Liver (tissue), 9 donors: Measurements from ENCODE around the gene ACYP2. TPM values are rescaled to one million over a fixed set of nuclear protein-coding genes. Genes with fewer than 3 reads are reported as not detected.
A peak's percentile ranks its signal among the peaks of the same experiment; 100 is the strongest.

Experiments
- DNase-seq: peaks from one replicate; pipeline ENCODE4 v3.0.0-alpha.2; 2017; ENCODE audit warnings: low spot score
- H3K27ac ChIP-seq, 2 donors: one replicate each; pipeline ENCODE4 v1.7.0; 2013; ENCODE audit warnings: inconsistent platforms in 2 of 2, low read length in 2 of 2, control low read depth in 1 of 2, low read depth in 1 of 2, mild to moderate bottlenecking in 1 of 2
- H3K27me3 ChIP-seq, 4 donors: one replicate each; pipeline versions ENCODE4 v1.6.1 to v1.7.0; 2013; ENCODE audit warnings: low read length in 3 of 4, inconsistent platforms in 1 of 4, mild to moderate bottlenecking in 1 of 4, moderate library complexity in 1 of 4; ENCODE audit not compliant: control insufficient read depth in 4 of 4, insufficient read depth in 4 of 4
- H3K36me3 ChIP-seq, 4 donors: one replicate each; pipeline versions ENCODE4 v1.6.1 to v1.7.0; 2013; ENCODE audit warnings: low read length in 3 of 4, mild to moderate bottlenecking in 3 of 4, low read depth in 1 of 4, moderate library complexity in 1 of 4; ENCODE audit not compliant: control insufficient read depth in 4 of 4, insufficient read depth in 3 of 4
- H3K4me1 ChIP-seq, 4 donors: one replicate each; pipeline versions ENCODE4 v1.6.1 to v1.7.0; 2013; ENCODE audit warnings: low read length in 3 of 4, mild to moderate bottlenecking in 3 of 4, moderate library complexity in 1 of 4; ENCODE audit not compliant: control insufficient read depth in 4 of 4, insufficient read depth in 4 of 4
- H3K4me3 ChIP-seq, 3 donors: one replicate each; pipeline versions ENCODE4 v1.6.1 to v1.7.0; 2013; ENCODE audit warnings: low read length in 3 of 3, control low read depth in 1 of 3, low read depth in 1 of 3, mild to moderate bottlenecking in 1 of 3
- H3K9ac ChIP-seq, 2 donors: one replicate each; pipeline ENCODE4 v1.7.0; 2013; ENCODE audit warnings: low read length in 2 of 2, mild to moderate bottlenecking in 2 of 2, moderate library complexity in 2 of 2, control low read depth in 1 of 2, low read depth in 1 of 2
- H3K9me3 ChIP-seq, 4 donors: one replicate each; pipeline versions ENCODE4 v1.6.1 to v1.7.0; 2013; ENCODE audit warnings: low read length in 3 of 4; ENCODE audit not compliant: control insufficient read depth in 4 of 4
- EGR1 ChIP-seq, 2 donors: IDR thresholded peaks; 2 replicates each; pipeline ENCODE4 v1.6.1; 2016 to 2018; ENCODE audit warnings: antibody characterized with exemption in 2 of 2, low read depth in 2 of 2
- FOXA1 ChIP-seq: IDR thresholded peaks from 2 replicates; pipeline ENCODE4 v1.6.1; 2016; ENCODE audit warnings: antibody characterized with exemption
- FOXA2 ChIP-seq: IDR thresholded peaks from 2 replicates; pipeline ENCODE4 v1.6.1; 2016; ENCODE audit warnings: antibody characterized with exemption
- GABPA ChIP-seq, 2 donors: IDR thresholded peaks in 1 of 2; conservative IDR thresholded peaks in 1 of 2; 2 replicates each; pipeline ENCODE4 v1.6.1; 2016; ENCODE audit warnings: antibody characterized with exemption in 2 of 2, mild to moderate bottlenecking in 1 of 2, moderate library complexity in 1 of 2
- HNF4A ChIP-seq, 2 donors: conservative IDR thresholded peaks; 2 replicates each; pipeline ENCODE4 v1.6.1; 2016; ENCODE audit warnings: antibody characterized with exemption in 2 of 2, mild to moderate bottlenecking in 2 of 2
- HNF4G ChIP-seq: IDR thresholded peaks from 2 replicates; pipeline ENCODE4 v1.6.1; 2016; ENCODE audit warnings: antibody characterized with exemption
- JUND ChIP-seq, 2 donors: IDR thresholded peaks; 2 replicates each; pipeline ENCODE4 v1.6.1; 2016; ENCODE audit warnings: antibody characterized with exemption in 2 of 2
- MAX ChIP-seq: IDR thresholded peaks from 2 replicates; pipeline ENCODE4 v1.6.1; 2016; ENCODE audit warnings: antibody characterized with exemption
- NR2F2 ChIP-seq: IDR thresholded peaks from 2 replicates; pipeline ENCODE4 v1.6.1; 2016; ENCODE audit warnings: antibody characterized with exemption
- RAD21 ChIP-seq, 2 donors: IDR thresholded peaks; 2 replicates each; pipeline ENCODE4 v1.6.1; 2016; ENCODE audit warnings: antibody characterized with exemption in 2 of 2, mild to moderate bottlenecking in 2 of 2
- RXRA ChIP-seq, 2 donors: IDR thresholded peaks; 2 replicates each; pipeline ENCODE4 v1.6.1; 2017 to 2018; ENCODE audit warnings: antibody characterized with exemption in 2 of 2, mild to moderate bottlenecking in 1 of 2
- SP1 ChIP-seq: IDR thresholded peaks from 2 replicates; pipeline ENCODE4 v1.6.1; 2018; ENCODE audit warnings: antibody characterized with exemption, mild to moderate bottlenecking
- TAF1 ChIP-seq: conservative IDR thresholded peaks from 2 replicates; pipeline ENCODE4 v1.6.1; 2016; ENCODE audit warnings: antibody characterized with exemption, mild to moderate bottlenecking
- YY1 ChIP-seq: IDR thresholded peaks from 2 replicates; pipeline ENCODE4 v1.6.1; 2016; ENCODE audit warnings: antibody characterized with exemption, mild to moderate bottlenecking
- ZBTB33 ChIP-seq: IDR thresholded peaks from 2 replicates; pipeline ENCODE4 v1.6.1; 2016; ENCODE audit warnings: antibody characterized with exemption
- WGBS: extraction: QIAGEN DNeasy Blood & Tissue Kit; methylation state at CpG from one replicate; pipeline ENCODE4 v1.1.7; 2013; 5-methylcytosine and 5-hydroxymethylcytosine counted together
- polyA plus RNA-seq, 2 donors: library from polyadenylated mRNA; stranded (reverse) in 1 of 2; unstranded in 1 of 2; fragments of 200-250 nt in 1 of 2; fragments of >200 nt in 1 of 2; fragmentation: Nextera tagmentation in 1 of 2; extraction: Ambion mirVana in 1 of 2; gene quantifications; one replicate each; pipeline versions ENCODE4 v1.2.1 to v1.2.3, GENCODE V29; 2013 to 2015
- total RNA-seq, 2 donors: library from RNA; depleted of rRNA; stranded (reverse); fragments of >200 nt; gene quantifications; one replicate each; pipeline ENCODE4 v1.2.3, GENCODE V29; 2014
- TF ChIP-seq, protein P1 (sequence below): IDR thresholded peaks from 2 replicates; pipeline ENCODE4 v1.6.1; 2016; ENCODE audit warnings: antibody characterized with exemption, mild to moderate bottlenecking
- donor health status: healthy.
- donor health status: healthy.
- donor health status: healthy.
- donor health status: healthy.
- donor health status: healthy.

The ACYP2 gene
- total and polyA plus RNA-seq, 4 donors, result 13.1 to 44.3 (median 15.4) TPM

DNA sequence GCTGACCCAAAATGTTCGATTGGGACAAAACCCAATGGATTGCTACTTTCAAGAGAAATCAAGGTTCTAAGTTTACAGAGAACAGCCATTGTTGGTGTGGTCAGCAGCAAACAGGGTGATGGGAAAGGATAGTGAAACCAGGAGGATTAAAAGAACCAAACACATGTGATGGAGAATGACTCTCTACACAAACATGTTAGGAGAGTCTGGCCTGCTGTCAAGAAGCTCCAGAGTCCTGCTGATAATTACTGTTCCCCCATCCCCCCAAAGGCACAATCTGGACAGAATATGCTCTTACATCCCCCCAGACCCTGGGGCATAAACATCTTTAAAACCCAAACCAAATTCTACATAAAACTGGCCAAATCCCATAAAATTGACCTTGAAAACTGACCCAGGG, 32.0 kb upstream of the ACYP2 start:
- no peaks in the 10 kb centered on the region for H3K4me1 ChIP-seq
- DNase-seq, result no peak
- no peak overlapping the region for H3K9ac ChIP-seq
- no peak overlapping the region for H3K4me3 ChIP-seq
- no peaks in the 10 kb centered on the region for H3K27me3 ChIP-seq
- 92% methylated on average over 1 of the region's 1 CpG for WGBS
- H3K36me3 ChIP-seq, result no peaks in the 10 kb centered on the region
- no peak for TF ChIP-seq HNF4A (conservative IDR thresholded peaks at IDR 0.05)
- no peak for TF ChIP-seq FOXA2
- no peak for TF ChIP-seq FOXA1
- TF ChIP-seq ZBTB33, result no peak
- no peak for TF ChIP-seq RXRA (IDR thresholded peaks at IDR 0.05)
- no peak for TF ChIP-seq GABPA (IDR thresholded peaks at IDR 0.05 in 1 of 2, conservative IDR thresholded peaks at IDR 0.05 in 1 of 2)
- no peak for TF ChIP-seq JUND (IDR thresholded peaks at IDR 0.05)
- TF ChIP-seq TAF1, result no peak
- TF ChIP-seq YY1, result no peak
- no peak overlapping the region for H3K27ac ChIP-seq
- H3K9me3 ChIP-seq, result no peaks in the 10 kb centered on the region

GRCh38 chr2:54084600-54084999, 30.8 kb upstream of the ACYP2 start:
- no peaks in the 10 kb centered on the region for H3K36me3 ChIP-seq
- no peak overlapping the region for H3K9ac ChIP-seq
- H3K4me3 ChIP-seq, result no peak overlapping the region
- WGBS, result 71% methylated on average over 3 of the region's 3 CpGs
- no peak for DNase-seq
- no peaks in the 10 kb centered on the region for H3K9me3 ChIP-seq
- H3K27me3 ChIP-seq, result no peaks in the 10 kb centered on the region
- TF ChIP-seq RAD21 (IDR thresholded peaks at IDR 0.05) (peak; percentile 33 to 50), SP1 (no peak), FOXA1 (no peak), HNF4G (no peak), MAX (no peak), NR2F2 (no peak)
- TF ChIP-seq, protein P1, sequence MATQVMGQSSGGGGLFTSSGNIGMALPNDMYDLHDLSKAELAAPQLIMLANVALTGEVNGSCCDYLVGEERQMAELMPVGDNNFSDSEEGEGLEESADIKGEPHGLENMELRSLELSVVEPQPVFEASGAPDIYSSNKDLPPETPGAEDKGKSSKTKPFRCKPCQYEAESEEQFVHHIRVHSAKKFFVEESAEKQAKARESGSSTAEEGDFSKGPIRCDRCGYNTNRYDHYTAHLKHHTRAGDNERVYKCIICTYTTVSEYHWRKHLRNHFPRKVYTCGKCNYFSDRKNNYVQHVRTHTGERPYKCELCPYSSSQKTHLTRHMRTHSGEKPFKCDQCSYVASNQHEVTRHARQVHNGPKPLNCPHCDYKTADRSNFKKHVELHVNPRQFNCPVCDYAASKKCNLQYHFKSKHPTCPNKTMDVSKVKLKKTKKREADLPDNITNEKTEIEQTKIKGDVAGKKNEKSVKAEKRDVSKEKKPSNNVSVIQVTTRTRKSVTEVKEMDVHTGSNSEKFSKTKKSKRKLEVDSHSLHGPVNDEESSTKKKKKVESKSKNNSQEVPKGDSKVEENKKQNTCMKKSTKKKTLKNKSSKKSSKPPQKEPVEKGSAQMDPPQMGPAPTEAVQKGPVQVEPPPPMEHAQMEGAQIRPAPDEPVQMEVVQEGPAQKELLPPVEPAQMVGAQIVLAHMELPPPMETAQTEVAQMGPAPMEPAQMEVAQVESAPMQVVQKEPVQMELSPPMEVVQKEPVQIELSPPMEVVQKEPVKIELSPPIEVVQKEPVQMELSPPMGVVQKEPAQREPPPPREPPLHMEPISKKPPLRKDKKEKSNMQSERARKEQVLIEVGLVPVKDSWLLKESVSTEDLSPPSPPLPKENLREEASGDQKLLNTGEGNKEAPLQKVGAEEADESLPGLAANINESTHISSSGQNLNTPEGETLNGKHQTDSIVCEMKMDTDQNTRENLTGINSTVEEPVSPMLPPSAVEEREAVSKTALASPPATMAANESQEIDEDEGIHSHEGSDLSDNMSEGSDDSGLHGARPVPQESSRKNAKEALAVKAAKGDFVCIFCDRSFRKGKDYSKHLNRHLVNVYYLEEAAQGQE, result no peak
- H3K4me1 ChIP-seq, result no peaks in the 10 kb centered on the region
- no peak overlapping the region for H3K27ac ChIP-seq

GRCh38 chr2:54085069-54085468, 30.3 kb upstream of the ACYP2 start:
- no peak for TF ChIP-seq RXRA (IDR thresholded peaks at IDR 0.05)
- no peak for TF ChIP-seq JUND (IDR thresholded peaks at IDR 0.05)
- TF ChIP-seq ZBTB33, result no peak
- TF ChIP-seq YY1, result no peak
- no peak for TF ChIP-seq TAF1
- no peak for TF ChIP-seq EGR1 (IDR thresholded peaks at IDR 0.05; ENCODE audit: low read depth in 2 of 2)
- TF ChIP-seq GABPA (IDR thresholded peaks at IDR 0.05 in 1 of 2, conservative IDR thresholded peaks at IDR 0.05 in 1 of 2), result no peak
- no peak for TF ChIP-seq HNF4A (conservative IDR thresholded peaks at IDR 0.05)
- WGBS, result 87% methylated on average over 10 of the region's 10 CpGs
- Histone ChIP-seq H3K27me3 (no peaks in the 10 kb centered on the region), H3K4me1 (no peaks in the 10 kb centered on the region), H3K9ac (no peak overlapping the region), H3K27ac (no peak overlapping the region), H3K9me3 (no peaks in the 10 kb centered on the region), H3K36me3 (no peaks in the 10 kb centered on the region), H3K4me3 (no peak overlapping the region)
- no peak for DNase-seq
